H1 (cell line): ENCODE data around the gene SYN1. TPM values are rescaled to one million over a fixed set of nuclear protein-coding genes. Genes with fewer than 3 reads are reported as not detected.

Experiments used
- CTCF ChIA-PET: fragments of 300-600 bp; sonication (Branson Sonifier 250); formaldehyde crosslinking; loops from one replicate; lab custom pipeline; 2021; ENCODE audit not compliant: partially characterized antibody; lab: Charles Lee
- POLR2A ChIA-PET: fragments of 300-600 bp; sonication (Branson Sonifier 250); formaldehyde crosslinking; loops from one replicate; lab custom pipeline; 2021; ENCODE audit warnings: inconsistent platforms; ENCODE audit not compliant: partially characterized antibody; lab: Charles Lee
- DNase-seq, 2 experiments: peaks; one replicate each; pipeline versions ENCODE4 v3.0.0 to v3.0.0-alpha.2; 2010 to 2022; ENCODE audit warnings: low spot score in 2 of 2, low read depth in 1 of 2, mixed read lengths in 1 of 2
- FAIRE-seq: peaks from 2 replicates; lab custom pipeline; 2011; peaks lifted over from hg19 to GRCh38; lab: Jason Lieb, UNC
- H2AFZ ChIP-seq: 2 replicates; pipeline ENCODE4 v1.8.1; 2012; ENCODE audit warnings: low read length, inconsistent platforms
- H2AK5ac ChIP-seq: 2 replicates; pipeline ENCODE4 v1.6.1; 2013; ENCODE audit warnings: low read depth, low read length
- H2BK120ac ChIP-seq: replicated peaks from 2 replicates; pipeline ENCODE3; 2013; ENCODE audit warnings: low read depth, low read length, inconsistent platforms
- H2BK12ac ChIP-seq: 2 replicates; pipeline ENCODE4 v1.6.1; 2013; ENCODE audit warnings: low read depth, low read length
- H2BK15ac ChIP-seq: 2 replicates; pipeline ENCODE4 v1.6.1; 2013; ENCODE audit warnings: low read length
- H2BK20ac ChIP-seq: 2 replicates; pipeline ENCODE4 v1.6.1; 2013; ENCODE audit warnings: low read length
- H2BK5ac ChIP-seq: 2 replicates; pipeline ENCODE4 v1.6.1; 2013; ENCODE audit warnings: low read depth, low read length
- H3K14ac ChIP-seq: 2 replicates; pipeline ENCODE4 v1.6.1; 2013; ENCODE audit warnings: inconsistent platforms; ENCODE audit not compliant: insufficient read length
- H3K18ac ChIP-seq: 2 replicates; pipeline ENCODE4 v1.6.1; 2013; ENCODE audit warnings: low read length; ENCODE audit errors: extremely low read depth
- H3K23ac ChIP-seq: 2 replicates; pipeline ENCODE4 v1.6.1; 2013; ENCODE audit warnings: inconsistent platforms; ENCODE audit not compliant: insufficient read length
- H3K23me2 ChIP-seq: 2 replicates; pipeline ENCODE4 v1.6.1; 2013; ENCODE audit warnings: low read depth, low read length
- H3K27ac ChIP-seq: 2 replicates; pipeline ENCODE4 v1.6.1; 2011; ENCODE audit warnings: low read depth, low read length, inconsistent platforms
- H3K27me3 ChIP-seq, 4 experiments: replicated peaks in 1 of 4; 1 replicate in 1 of 4; 2 replicates in 3 of 4; pipeline versions ENCODE4 v1.6.1 to v1.8.1; 2011 to 2013; ENCODE audit warnings: low read length in 3 of 4, mild to moderate bottlenecking in 3 of 4, inconsistent platforms in 2 of 4, mixed read lengths in 2 of 4, moderate library complexity in 1 of 4; ENCODE audit not compliant: control insufficient read depth in 3 of 4, insufficient read depth in 3 of 4; ENCODE audit errors: extremely low read depth in 1 of 4
- H3K36me3 ChIP-seq, 4 experiments: 2 replicates each; pipeline versions ENCODE4 v1.6.1 to v1.8.1; 2011 to 2013; ENCODE audit warnings: mild to moderate bottlenecking in 4 of 4, low read length in 3 of 4, moderate library complexity in 2 of 4, control low read depth in 1 of 4, inconsistent platforms in 1 of 4; ENCODE audit not compliant: insufficient read depth in 4 of 4, control insufficient read depth in 2 of 4
- H3K4ac ChIP-seq: replicated peaks from 2 replicates; pipeline ENCODE3; 2013; ENCODE audit warnings: low read length, low read depth, mixed read lengths, inconsistent platforms; ENCODE audit not compliant: insufficient read length
- H3K4me1 ChIP-seq, 4 experiments: replicated peaks in 1 of 4; 1 replicate in 1 of 4; 2 replicates in 3 of 4; pipeline versions ENCODE4 v1.6.1 to v1.8.1; 2011 to 2013; ENCODE audit warnings: low read length in 3 of 4, inconsistent platforms in 2 of 4, mixed read lengths in 1 of 4; ENCODE audit not compliant: insufficient read depth in 4 of 4, control insufficient read depth in 3 of 4
- H3K4me2 ChIP-seq, 2 experiments: 2 replicates each; pipeline versions ENCODE4 v1.6.1 to v1.8.1; 2011 to 2013; ENCODE audit warnings: low read depth in 2 of 2, low read length in 2 of 2, control low read depth in 1 of 2, inconsistent platforms in 1 of 2, mild to moderate bottlenecking in 1 of 2; ENCODE audit not compliant: insufficient read depth in 1 of 2
- H3K4me3 ChIP-seq, 4 experiments: fragments of 200-600, 300-600 bp in 1 of 4; sonication (generic), shearing (Covaris generic), sonication (Bioruptor Twin) in 1 of 4; 2 replicates each; pipeline versions ENCODE4 v1.5.1 to v1.8.1; 2011 to 2016; ENCODE audit warnings: low read length in 4 of 4, low read depth in 3 of 4, control low read depth in 2 of 4, inconsistent platforms in 2 of 4, mild to moderate bottlenecking in 2 of 4, mixed read lengths in 1 of 4, moderate library complexity in 1 of 4; ENCODE audit not compliant: insufficient read depth in 2 of 4; ENCODE audit errors: extremely low read depth in 1 of 4
- H3K56ac ChIP-seq: replicated peaks from 2 replicates; pipeline ENCODE3; 2013; ENCODE audit warnings: low read depth, mild to moderate bottlenecking, mixed read lengths, low read length, inconsistent platforms; ENCODE audit not compliant: insufficient read length
- H3K79me1 ChIP-seq: 2 replicates; pipeline ENCODE4 v1.6.1; 2013; ENCODE audit warnings: low read depth, low read length, control low read depth
- H3K79me2 ChIP-seq, 2 experiments: 2 replicates each; pipeline versions ENCODE4 v1.6.1 to v1.8.1; 2012 to 2013; ENCODE audit warnings: low read length in 2 of 2, mild to moderate bottlenecking in 2 of 2, inconsistent platforms in 1 of 2; ENCODE audit not compliant: insufficient read depth in 2 of 2, control insufficient read depth in 1 of 2
- H3K9ac ChIP-seq, 4 experiments: replicated peaks in 1 of 4; 1 replicate in 1 of 4; 2 replicates in 3 of 4; pipeline versions ENCODE4 v1.6.1 to v1.8.1; 2011 to 2013; ENCODE audit warnings: low read depth in 3 of 4, low read length in 3 of 4, control low read depth in 2 of 4, mild to moderate bottlenecking in 2 of 4, moderate library complexity in 2 of 4, inconsistent platforms in 1 of 4; ENCODE audit errors: extremely low read depth in 1 of 4
- H3K9me3 ChIP-seq, 2 experiments: 2 replicates each; pipeline versions ENCODE4 v1.6.1 to v1.8.1; 2012 to 2013; ENCODE audit warnings: mild to moderate bottlenecking in 2 of 2, moderate library complexity in 2 of 2, control low read depth in 1 of 2, inconsistent platforms in 1 of 2, low read depth in 1 of 2, low read length in 1 of 2, mixed read lengths in 1 of 2; ENCODE audit not compliant: insufficient read depth in 2 of 2
- H4K20me1 ChIP-seq, 2 experiments: replicated peaks in 1 of 2; 2 replicates each; pipeline versions ENCODE3 to v1.8.1; 2011 to 2013; ENCODE audit warnings: inconsistent platforms in 2 of 2, low read length in 2 of 2, mild to moderate bottlenecking in 1 of 2; ENCODE audit not compliant: insufficient read depth in 2 of 2, control insufficient read depth in 1 of 2
- H4K5ac ChIP-seq: 2 replicates; pipeline ENCODE4 v1.6.1; 2013; ENCODE audit warnings: low read length, low read depth, mixed read lengths, inconsistent platforms; ENCODE audit not compliant: insufficient read length
- H4K8ac ChIP-seq: 2 replicates; pipeline ENCODE4 v1.8.0; 2013; ENCODE audit warnings: mild to moderate bottlenecking, moderate library complexity, low read length, inconsistent platforms; ENCODE audit not compliant: insufficient read depth; ENCODE audit errors: extremely low read depth
- H4K91ac ChIP-seq: replicated peaks from 2 replicates; pipeline ENCODE3; 2013; ENCODE audit warnings: low read length, mixed read lengths, inconsistent platforms; ENCODE audit not compliant: insufficient read length
- BRCA1 ChIP-seq: IDR thresholded peaks from 2 replicates; pipeline ENCODE4 v1.6.1; 2012; ENCODE audit warnings: low read depth, low read length, improper control_type of control experiment
- RAD21 ChIP-seq, 2 experiments: IDR thresholded peaks in 1 of 2; conservative IDR thresholded peaks in 1 of 2; 2 replicates each; pipeline ENCODE4 v1.6.1; 2011; ENCODE audit warnings: low read depth in 2 of 2, low read length in 2 of 2, improper control_type of control experiment in 1 of 2, inconsistent platforms in 1 of 2, mild to moderate bottlenecking in 1 of 2, moderate library complexity in 1 of 2
- WGBS, 2 experiments: shearing (Covaris generic) in 1 of 2; methylation state at CpG; one replicate each; pipeline versions ENCODE4 v1.1.6 to v1.1.7; 2013 to 2015; ENCODE audit warnings: low lambda C conversion rate in 2 of 2, mixed read lengths in 2 of 2, inconsistent platforms in 1 of 2, low coverage in 1 of 2, missing lambda C conversion rate in 1 of 2; ENCODE audit not compliant: insufficient replicate concordance in 2 of 2, insufficient coverage in 1 of 2, insufficient read length in 1 of 2; ENCODE audit errors: extremely low coverage in 1 of 2, missing lambda C conversion rate in 1 of 2; 5-methylcytosine and 5-hydroxymethylcytosine counted together
- polyA plus RNA-seq, 7 experiments: library from polyadenylated mRNA; depleted of rRNA in 3 of 7; stranded (reverse) in 5 of 7; unstranded in 2 of 7; fragments of >200 nt in 5 of 7; fragments of 200-250 nt in 2 of 7; gene quantifications; 1 replicate in 5 of 7; 2 replicates in 1 of 7; 4 replicates in 1 of 7; pipeline versions ENCODE4 v1.2.1 to v1.2.3, GENCODE V29; 2011 to 2013; ENCODE audit warnings: missing spikeins in 2 of 7, mixed read lengths in 2 of 7
- total RNA-seq: library from RNA; stranded (reverse); fragmentation: NEBNext Ultra II Directional; extraction: Animal tissue kit (Norgen Biotek cat#: 25700); gene quantifications from 2 replicates; pipeline ENCODE4 v1.2.1, GENCODE V29; 2021

SYN1 gene
- total and polyA plus RNA-seq, 2 of the 8 experiments (the other 6 are each of a cell fraction or from before 2014, with no cell fraction given): 2.1 to 14.1 TPM

- DNase-seq: no peak
- H3K4me3 ChIP-seq: no peak overlapping the region
- no peak overlapping the region for H3K4ac ChIP-seq
- no peak overlapping the region for H3K9ac ChIP-seq
- no peaks in the 10 kb centered on the region; a peak in 1 of 8 replicates for H3K36me3 ChIP-seq
- H2AK5ac ChIP-seq: no peak overlapping the region
- no peak overlapping the region for H4K8ac ChIP-seq
- H3K9me3 ChIP-seq: no peaks in the 10 kb centered on the region
- no peak overlapping the region for H2BK15ac ChIP-seq
- no peak overlapping the region for H2BK120ac ChIP-seq
- peaks cover 0 to 3% (median 2%) of the 10 kb centered on the region in 4 experiments; a peak in 2 of 7 replicates for H3K4me1 ChIP-seq
- no peaks in the 10 kb centered on the region for H4K20me1 ChIP-seq
- H3K14ac ChIP-seq: no peak overlapping the region
- TF ChIP-seq BRCA1: no peak
- peak in 1 of 2 experiments; percentile 20; a peak in 1 of 4 replicates for TF ChIP-seq RAD21 (IDR thresholded peaks at IDR 0.05 in 1 of 2, conservative IDR thresholded peaks at IDR 0.05 in 1 of 2; ENCODE audit: low read depth in 2 of 2, low read length in 2 of 2)
- TF ChIP-seq, all 59 proteins: peak for 1
- Histone ChIP-seq H2AFZ (no peak overlapping the region), H2BK12ac (no peak overlapping the region), H3K27me3 (no peaks in the 10 kb centered on the region), H2BK5ac (no peak overlapping the region), H3K23ac (no peak overlapping the region), H3K27ac (no peak overlapping the region), H2BK20ac (no peak overlapping the region), H3K79me1 (no peaks in the 10 kb centered on the region), H3K4me2 (no peak overlapping the region), H4K5ac (no peak overlapping the region), H3K56ac (no peak overlapping the region), H3K18ac (no peak overlapping the region), H3K23me2 (no peaks in the 10 kb centered on the region; the same call in 1 of the 2 replicates), H3K79me2 (no peaks in the 10 kb centered on the region), H4K91ac (no peak overlapping the region)
- CTCF ChIA-PET: interaction anchor here (0.8 to 1.5 kb wide), 3 partner anchors 44 to 165 kb away, joined by 3 to 4 read pairs (median 3); no protein-coding TSS in a partner anchor
- POLR2A ChIA-PET: interaction anchor here (0.7 to 0.8 kb wide), 2 partner anchors 12 to 43 kb away, joined by 3 to 5 read pairs; no protein-coding TSS in a partner anchor
- no peak for FAIRE-seq
- 70% methylated on average over 11 of the region's 16 CpGs; no CpG with 5 or more reads in 1 of the 2 experiments for WGBS, 2 experiments
These were observed 34.4 kb downstream of the SYN1 start for GRCh38 chrX:47585273-47585672.
